Measurements from ENCODE around the gene MAPKAP1. TPM values are rescaled to one million over a fixed set of nuclear protein-coding genes. Genes with fewer than 3 reads are reported as not detected.

MAPKAP1 gene
- total RNA-seq, 4 donors from 2014 or later = 46.7 to 63.0 (median 57.9) TPM

DNA sequence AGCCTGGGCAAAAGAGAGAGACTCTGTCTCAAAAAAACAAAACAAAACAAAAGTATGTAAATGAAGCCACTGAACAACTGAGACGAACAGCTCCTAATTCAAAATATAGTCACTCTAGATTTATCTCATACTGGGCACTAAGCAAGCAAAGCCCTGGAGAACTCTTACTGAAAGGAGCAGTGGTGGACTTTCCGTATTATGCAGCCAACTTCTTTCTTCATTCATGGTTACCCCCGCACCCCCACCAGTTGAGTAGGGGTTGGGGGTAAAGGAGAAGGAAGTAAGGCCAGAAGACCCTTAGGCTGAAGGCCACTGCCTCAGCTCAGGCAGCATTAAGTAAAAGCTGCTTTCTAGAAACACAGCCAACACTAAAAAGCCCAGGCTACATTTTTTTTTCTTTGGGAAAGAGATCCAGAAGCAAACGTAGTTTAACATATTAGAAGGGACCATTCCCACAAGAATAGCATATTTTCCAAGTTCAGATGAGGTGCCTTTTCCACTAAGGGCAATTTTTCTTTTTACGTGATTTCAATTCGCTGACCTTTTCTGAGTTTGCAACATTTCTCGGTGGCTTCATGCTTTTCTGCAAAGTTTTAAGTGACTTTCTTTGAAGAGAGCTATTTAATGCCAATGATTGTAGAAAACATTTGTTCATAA, 55.3 kb downstream of the MAPKAP1 start:
- intact Hi-C loops (cut with DNase I; ENCODE audit: low total_unique reads) = no loop called here
- no peak overlapping the region for H3K4me3 ChIP-seq (ENCODE audit: low read depth, poor library complexity, severe bottlenecking)
- no peak for DNase-seq (ENCODE audit: low spot score in 2 of 2)

DNA sequence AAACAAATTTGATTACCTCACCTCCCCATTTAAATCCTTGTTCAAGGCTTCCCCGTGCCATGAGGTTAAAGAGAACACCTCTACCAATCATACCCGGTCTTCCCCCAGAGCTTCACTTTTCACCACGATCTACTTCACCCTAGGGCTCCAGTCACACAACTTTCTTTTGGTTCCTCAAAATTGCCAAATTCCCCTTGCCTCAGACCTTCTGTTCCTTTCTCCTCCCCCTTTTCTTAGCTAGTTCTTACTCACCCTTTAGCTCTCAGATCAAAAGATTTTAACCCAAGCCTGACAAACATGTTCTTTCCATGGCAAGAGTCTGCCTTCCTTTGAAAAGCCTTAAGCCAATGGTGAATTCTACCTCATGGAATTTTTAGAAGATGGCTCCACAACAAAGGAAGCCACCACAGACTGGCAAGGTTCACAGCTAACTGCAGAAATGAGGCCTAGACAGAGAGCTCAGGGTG, 56.7 kb downstream of the MAPKAP1 start:
- DNase-seq (ENCODE audit: low spot score in 2 of 2) = no peak
- intact Hi-C loops (cut with DNase I; ENCODE audit: low total_unique reads) = no loop called here
- TF ChIP-seq, protein P1, sequence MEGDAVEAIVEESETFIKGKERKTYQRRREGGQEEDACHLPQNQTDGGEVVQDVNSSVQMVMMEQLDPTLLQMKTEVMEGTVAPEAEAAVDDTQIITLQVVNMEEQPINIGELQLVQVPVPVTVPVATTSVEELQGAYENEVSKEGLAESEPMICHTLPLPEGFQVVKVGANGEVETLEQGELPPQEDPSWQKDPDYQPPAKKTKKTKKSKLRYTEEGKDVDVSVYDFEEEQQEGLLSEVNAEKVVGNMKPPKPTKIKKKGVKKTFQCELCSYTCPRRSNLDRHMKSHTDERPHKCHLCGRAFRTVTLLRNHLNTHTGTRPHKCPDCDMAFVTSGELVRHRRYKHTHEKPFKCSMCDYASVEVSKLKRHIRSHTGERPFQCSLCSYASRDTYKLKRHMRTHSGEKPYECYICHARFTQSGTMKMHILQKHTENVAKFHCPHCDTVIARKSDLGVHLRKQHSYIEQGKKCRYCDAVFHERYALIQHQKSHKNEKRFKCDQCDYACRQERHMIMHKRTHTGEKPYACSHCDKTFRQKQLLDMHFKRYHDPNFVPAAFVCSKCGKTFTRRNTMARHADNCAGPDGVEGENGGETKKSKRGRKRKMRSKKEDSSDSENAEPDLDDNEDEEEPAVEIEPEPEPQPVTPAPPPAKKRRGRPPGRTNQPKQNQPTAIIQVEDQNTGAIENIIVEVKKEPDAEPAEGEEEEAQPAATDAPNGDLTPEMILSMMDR (IDR thresholded peaks at IDR 0.05) = no peak
- TF ChIP-seq POLR2A (IDR thresholded peaks at IDR 0.05) = no peak
- 53 to 76% methylated on average over 3 of the region's 3 CpGs for WGBS, 2 donors
- H3K4me3 ChIP-seq (ENCODE audit: low read depth, poor library complexity, severe bottlenecking) = no peak overlapping the region

More for the DNA sequence above, 55.3 kb downstream of the MAPKAP1 start:
- TF ChIP-seq POLR2A (IDR thresholded peaks at IDR 0.05) = no peak
- TF ChIP-seq, protein P1 (IDR thresholded peaks at IDR 0.05) = no peak
- 65 to 66% methylated on average over 7 of the region's 7 CpGs for WGBS, 2 donors

DNA sequence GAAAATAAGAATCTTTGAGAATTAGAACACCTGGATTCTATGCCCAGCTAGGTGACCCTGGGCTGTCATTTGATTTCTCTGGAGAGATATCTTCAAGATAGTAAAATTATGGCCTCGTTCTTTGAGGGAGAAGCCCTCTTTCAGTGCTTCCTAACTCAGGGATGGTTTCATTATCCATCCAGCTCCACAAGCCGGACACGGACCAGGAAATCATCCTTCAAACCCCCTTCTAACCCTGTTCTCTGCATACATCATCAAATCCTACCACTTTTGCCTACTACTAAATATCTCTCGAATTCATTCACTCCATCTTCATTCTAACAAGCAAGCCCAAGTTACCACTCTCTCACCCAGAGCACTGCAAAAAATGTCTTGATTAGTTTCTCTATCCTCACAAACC, 57.2 kb downstream of the MAPKAP1 start:
- H3K4me3 ChIP-seq (ENCODE audit: low read depth, poor library complexity, severe bottlenecking) = no peak overlapping the region
- TF ChIP-seq, protein P1 (IDR thresholded peaks at IDR 0.05) = no peak
- no peak for TF ChIP-seq POLR2A (IDR thresholded peaks at IDR 0.05)
- no peak for DNase-seq (ENCODE audit: low spot score in 2 of 2)
- intact Hi-C loops (cut with DNase I; ENCODE audit: low total_unique reads) = no loop called here
- 94 to 97% methylated on average over 4 of the region's 4 CpGs for WGBS, 2 donors

DNA sequence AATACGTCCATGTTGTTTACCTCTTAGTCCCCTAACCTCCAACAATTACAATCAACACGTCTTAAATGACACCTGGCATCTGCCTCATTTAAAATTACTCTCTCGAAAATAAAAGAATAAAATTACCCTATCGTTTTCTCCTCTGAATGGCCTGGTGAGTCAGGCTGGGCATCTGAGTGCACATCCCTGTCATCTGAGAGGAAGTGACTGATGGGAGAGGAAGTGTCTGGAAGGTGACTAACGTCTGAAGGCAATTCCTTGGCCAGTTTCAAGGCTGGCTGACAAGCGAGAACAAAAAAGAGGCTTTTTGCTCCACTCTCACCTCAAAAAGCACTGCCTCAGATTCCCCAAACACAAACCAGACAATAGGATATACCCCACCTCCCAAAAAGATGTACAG, 57.7 kb downstream of the MAPKAP1 start:
- no peak overlapping the region for H3K4me3 ChIP-seq (ENCODE audit: low read depth, poor library complexity, severe bottlenecking)
- no peak for DNase-seq (ENCODE audit: low spot score in 2 of 2)
- intact Hi-C loops (cut with DNase I; ENCODE audit: low total_unique reads) = no loop called here
- WGBS, 2 donors = 51 to 68% methylated on average over 6 of the region's 6 CpGs
- TF ChIP-seq, protein P1 (IDR thresholded peaks at IDR 0.05) = no peak

DNA sequence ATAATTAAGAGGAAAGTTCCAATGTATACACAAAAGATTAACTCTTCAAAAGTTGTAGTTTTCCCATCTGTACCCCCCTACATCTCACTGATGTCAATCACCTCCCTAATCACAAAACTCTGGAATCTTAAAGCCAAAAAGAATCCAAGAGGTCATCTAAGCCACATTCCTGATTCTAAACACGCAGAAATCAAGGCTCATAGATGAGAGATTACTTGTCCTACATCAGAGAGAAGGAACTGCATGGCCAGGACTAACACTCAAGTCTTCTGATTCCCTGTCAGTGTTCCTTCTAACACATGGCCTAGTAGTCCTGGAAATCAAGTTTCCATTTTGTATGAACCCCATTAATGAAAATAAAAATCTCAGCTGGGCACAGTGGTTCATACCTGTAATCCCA, 58.7 kb downstream of the MAPKAP1 start:
- 93 to 100% methylated on average over 1 of the region's 1 CpG for WGBS, 2 donors
- H3K4me3 ChIP-seq (ENCODE audit: low read depth, poor library complexity, severe bottlenecking) = no peak overlapping the region
- intact Hi-C loops (cut with DNase I; ENCODE audit: low total_unique reads) = no loop called here
- TF ChIP-seq, protein P1 (IDR thresholded peaks at IDR 0.05) = no peak
- no peak for TF ChIP-seq POLR2A (IDR thresholded peaks at IDR 0.05)
- no peak for DNase-seq (ENCODE audit: low spot score in 2 of 2)

DNA sequence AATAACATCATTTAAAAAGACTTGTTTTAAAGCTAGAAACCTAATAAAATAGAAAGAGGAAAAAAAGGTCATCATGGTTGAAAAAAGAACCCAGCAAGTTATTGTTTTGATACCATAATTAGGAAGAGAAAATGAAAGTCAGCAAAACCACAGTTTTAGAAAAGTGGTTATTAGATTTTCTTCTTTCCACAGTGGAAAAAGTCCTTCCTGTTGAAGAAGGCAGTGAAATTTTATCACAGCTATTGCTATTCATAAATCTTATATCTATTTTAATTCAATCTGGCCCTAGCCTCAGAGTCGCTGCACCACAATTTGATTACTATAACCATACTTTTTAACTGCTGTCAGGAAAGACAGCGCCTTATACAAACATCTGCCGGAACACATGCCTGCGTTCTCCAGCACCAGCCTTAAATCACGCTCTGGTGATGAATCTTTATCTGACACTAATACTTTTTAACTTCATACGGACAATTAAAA, 60.3 kb downstream of the MAPKAP1 start:
- 48 to 54% methylated on average over 6 of the region's 6 CpGs for WGBS, 2 donors
- H3K4me3 ChIP-seq (ENCODE audit: low read depth, poor library complexity, severe bottlenecking) = no peak overlapping the region
- no peak for DNase-seq (ENCODE audit: low spot score in 2 of 2)
- intact Hi-C loops (cut with DNase I; ENCODE audit: low total_unique reads) = no loop called here
- TF ChIP-seq, protein P1 (IDR thresholded peaks at IDR 0.05) = no peak
